ENCODE data around the gene ZC3H12A. TPM values are rescaled to one million over a fixed set of nuclear protein-coding genes. Genes with fewer than 3 reads are reported as not detected.

ZC3H12A gene
- 18.1 TPM for total RNA-seq

DNA sequence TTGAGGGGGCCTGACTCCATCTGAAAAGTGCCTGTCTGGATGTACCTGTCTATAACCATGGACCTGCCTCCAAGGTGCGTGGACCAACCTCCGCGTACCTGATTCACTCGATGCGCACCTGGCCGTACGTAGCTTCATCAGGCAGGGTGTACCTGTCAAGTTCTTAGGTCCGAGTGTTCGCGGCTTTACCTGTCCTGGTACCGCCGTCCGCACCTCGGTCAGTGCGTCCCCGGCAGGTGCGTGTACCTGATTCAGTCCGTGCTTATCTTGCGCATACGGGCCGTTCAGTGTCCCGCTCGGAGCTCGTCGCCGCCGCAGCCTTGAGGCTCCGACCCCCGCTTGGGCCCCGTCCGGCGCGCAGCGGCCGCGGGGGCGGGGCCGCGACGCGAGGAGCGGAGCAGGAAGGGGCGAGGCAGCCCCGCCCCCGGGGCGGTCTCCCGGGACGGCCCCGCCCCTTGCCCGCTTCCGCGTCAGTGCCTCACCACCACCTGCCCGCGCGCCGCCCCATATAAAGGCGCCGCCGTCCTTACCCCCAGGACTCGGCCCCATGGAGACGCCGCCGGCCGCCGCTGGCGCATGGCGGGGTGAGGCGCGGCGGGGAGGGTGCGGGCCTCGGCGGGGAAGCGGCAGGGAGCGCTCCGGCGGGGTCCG is at the start of gene ZC3H12A:
Gene ZC3H12A, plus strand, starts transcription at position 535 of the 651 bp plus-strand sequence. CDS start 917 bp downstream, outside the sequence.
- DNase-seq = peak; percentile 33

DNA sequence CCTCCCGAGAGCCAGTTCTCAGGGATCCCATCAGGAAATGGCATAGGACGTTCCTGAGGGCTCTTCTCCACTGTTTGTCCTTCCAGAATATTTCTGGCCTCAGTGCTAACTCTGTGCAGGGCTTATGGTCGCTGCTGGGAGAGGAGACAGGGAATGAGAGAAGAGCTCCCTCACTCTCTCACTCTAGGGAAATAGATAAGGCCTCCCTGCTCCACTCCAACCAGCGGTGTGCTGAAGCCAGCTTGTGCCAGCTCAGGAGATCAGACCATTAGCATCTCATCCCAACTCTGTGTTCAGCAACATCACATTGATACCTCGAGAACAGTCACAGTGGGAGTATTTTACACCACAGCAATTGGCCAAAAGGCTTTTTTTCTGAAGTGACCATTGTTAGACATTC is 49.2 kb upstream of the ZC3H12A start:
- DNase-seq = no peak

DNA sequence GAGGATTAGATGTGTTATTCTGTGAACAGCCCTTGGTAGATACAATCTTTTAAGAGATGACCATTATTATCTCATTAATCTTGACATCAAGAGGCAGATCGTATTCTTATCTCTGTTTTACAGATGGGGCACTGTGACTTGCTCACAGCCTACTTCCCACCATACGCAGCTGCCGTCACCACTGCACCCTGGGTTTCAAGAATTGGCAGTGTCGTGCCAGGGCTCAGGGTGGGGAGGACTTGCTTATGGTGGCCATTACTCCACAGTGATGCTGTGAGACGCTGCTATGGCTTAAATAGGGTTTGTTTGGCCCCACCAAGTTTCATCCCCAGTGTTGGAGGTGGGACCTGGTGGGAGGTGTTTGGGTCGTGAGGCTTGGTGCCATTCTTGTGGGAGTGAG is 45.4 kb upstream of the ZC3H12A start:
- no peak for DNase-seq

- no peak for DNase-seq
These were observed 44.0 kb upstream of the ZC3H12A start for GRCh38 chr1:37430103-37430985.

GRCh38 chr1:37432716-37433115 is 41.7 kb upstream of the ZC3H12A start:
- no peak for DNase-seq

GRCh38 chr1:37433171-37433570 is 41.2 kb upstream of the ZC3H12A start:
- DNase-seq = no peak

DNA sequence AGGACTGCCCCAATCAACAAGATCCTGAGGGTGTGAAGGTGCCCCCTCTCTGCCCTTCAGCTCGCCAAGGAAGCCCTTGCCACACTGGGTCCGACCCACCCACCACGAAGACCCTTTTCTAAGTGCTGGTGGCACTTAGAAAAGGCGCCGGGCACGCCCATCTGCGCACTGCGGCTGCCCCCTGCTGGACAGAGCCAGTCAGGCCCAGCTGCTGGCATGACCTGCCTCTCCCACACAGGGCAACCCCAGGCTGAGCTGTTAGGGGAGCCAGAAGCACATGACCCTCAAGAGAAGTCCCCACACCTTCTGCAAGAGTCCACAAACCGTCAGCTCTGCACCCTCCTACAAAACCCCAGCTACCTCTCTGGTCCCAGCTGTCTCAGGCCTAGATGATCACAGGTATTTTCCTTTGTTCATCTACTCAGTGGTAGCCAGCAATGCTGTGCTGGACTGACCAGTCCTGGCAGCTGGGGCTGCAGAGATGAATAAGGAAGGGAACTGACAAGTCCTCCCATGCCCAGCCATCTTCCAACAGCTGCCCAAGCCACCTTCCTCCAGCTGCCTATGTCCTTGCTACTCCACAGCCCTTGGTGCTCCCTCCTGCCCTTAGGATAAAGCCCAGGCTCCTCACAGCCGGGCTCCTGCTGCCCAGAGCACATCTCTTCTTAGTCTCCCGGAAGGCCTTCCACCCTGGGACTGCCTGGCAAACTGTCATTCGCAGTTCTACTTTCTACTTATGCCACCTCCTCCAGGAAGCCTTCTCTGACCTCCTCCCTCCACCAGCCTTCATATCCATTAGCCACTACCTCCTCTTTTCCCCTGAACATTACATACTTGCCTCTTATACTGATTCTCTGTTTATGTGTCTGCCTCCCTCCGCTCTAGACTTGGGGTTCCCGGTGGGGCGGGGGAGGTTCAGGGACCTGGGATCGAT is 39.8 kb upstream of the ZC3H12A start:
- DNase-seq = peak; percentile 4

- no peak for DNase-seq
These were observed 37.3 kb upstream of the ZC3H12A start for GRCh38 chr1:37437087-37437486.

DNA sequence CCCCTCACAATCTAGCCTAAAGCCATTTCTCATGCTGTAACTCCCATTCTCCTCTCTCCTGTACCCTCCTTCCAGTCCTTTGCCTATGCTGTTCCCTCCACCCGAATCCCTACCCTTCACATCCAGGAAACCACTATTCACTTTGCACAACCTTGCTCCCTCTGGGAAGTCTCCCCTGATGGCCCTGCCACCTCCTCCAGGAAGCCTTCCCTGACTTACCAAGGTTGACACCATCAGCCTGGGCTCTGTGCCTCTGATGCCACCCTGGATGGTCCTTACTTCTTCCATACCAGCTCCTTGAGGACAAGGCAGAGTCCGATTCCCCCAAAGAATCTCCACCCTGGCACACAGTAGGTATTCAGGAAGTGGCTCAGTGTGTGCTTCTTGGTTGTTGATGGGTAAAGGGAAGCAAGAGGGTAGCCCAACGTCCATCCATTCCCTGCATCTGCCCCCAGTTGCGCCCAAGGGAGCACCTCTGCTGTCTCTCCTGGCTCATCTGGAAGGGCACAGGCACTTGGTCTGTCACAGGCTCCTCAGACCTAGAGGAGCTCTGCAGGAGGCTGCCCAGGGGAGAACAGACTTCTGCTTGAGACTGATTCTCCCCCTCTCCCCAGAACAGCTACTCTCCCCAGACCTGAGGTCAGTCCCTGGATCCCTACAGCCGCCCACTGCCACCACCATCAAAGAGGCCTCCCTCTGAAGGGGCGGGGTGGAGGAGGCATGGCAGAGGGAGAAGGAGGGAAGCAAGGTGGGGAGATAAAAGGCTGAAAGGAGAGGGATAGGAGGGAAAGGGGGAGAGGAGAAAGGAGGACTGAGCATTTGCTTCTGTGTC is 36.1 kb upstream of the ZC3H12A start:
- no peak for DNase-seq

GRCh38 chr1:37438869-37439343 is 35.5 kb upstream of the ZC3H12A start:
- no peak for DNase-seq

GRCh38 chr1:37439349-37439995 is 34.9 kb upstream of the ZC3H12A start:
- DNase-seq = no peak

- no peak for DNase-seq
These were observed 32.9 kb upstream of the ZC3H12A start for GRCh38 chr1:37441490-37441889.

GRCh38 chr1:37442139-37442538 is 32.2 kb upstream of the ZC3H12A start:
- DNase-seq = no peak

GRCh38 chr1:37442644-37443043 is 31.7 kb upstream of the ZC3H12A start:
- DNase-seq = no peak

GRCh38 chr1:37446874-37447273 is 27.5 kb upstream of the ZC3H12A start:
- no peak for DNase-seq

- no peak for DNase-seq
These were observed 26.2 kb upstream of the ZC3H12A start for GRCh38 chr1:37448185-37448584.

- no peak for DNase-seq
These were observed 25.5 kb upstream of the ZC3H12A start for GRCh38 chr1:37448691-37449417.

DNA sequence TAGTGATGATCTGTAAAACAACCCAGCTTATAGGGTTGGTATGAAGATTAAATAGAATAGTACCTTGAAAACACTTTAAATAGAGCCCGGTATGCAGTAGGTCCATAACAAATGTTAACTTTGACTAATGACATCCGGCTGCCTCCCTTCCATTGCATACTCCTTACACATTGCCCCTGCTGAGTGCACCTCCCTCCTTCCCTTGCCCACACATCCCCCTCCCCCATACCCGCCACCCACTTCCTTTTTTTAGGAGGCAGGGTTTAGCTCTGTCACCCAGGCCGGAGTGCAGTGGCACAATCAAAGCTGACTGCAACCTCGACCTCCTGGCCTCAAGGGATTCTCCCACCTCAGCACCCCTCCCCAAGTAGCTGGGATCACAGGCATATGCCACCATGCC is 24.4 kb upstream of the ZC3H12A start:
- no peak for DNase-seq

DNA sequence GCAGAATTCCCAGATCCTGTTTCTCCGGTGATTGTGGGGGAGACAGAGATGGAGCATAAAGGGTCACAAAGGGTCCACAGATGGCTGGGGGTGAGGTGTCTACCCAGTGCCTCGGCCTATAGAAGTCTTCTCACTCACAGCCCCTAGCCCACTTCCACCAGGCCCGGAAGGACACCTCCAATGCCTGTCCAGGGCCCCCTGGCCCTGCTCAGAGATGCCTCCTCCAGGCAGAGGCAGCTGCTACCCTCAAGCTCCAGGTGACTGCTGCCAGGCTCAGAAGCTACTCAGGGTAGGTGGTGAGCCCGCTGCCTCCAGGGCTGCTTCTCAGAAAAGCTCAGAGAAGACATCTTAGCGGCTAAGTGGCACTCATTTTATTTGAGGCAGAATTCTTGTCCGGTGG is 22.0 kb upstream of the ZC3H12A start:
- DNase-seq = no peak

DNA sequence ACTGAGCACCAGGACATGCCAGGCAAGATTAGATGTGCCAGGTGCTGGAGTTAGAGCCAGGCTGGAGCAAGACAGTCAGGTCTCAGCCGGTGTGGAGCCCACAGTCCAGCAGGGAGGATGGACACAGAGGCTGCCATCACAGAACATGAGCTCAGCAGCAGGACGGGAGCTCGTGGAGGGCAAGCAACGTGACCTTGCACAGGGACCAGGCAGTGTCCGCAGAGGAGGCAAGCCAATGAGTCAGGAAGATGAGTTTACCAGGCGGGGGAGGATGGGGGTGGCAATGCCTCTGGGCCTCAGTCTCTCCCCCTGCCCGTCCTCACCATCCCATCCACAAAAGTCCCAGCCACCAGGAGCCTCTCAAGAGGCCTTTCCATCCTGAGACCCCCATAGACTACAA is 20.7 kb upstream of the ZC3H12A start:
- no peak for DNase-seq

Data from skin of body (tissue), 2 donors.